ENCODE measurements around the gene SPTBN5. TPM values are rescaled to one million over a fixed set of nuclear protein-coding genes. Genes with fewer than 3 reads are reported as not detected.

The SPTBN5 gene
- total RNA-seq, 2 experiments from 2014 or later: 0.03 to 0.17 TPM

- Histone ChIP-seq H3K27ac (ENCODE audit: low read depth, low read length, poor library complexity, severe bottlenecking) (no peak overlapping the region), H3K4me3 (ENCODE audit: low read depth, low read length, poor library complexity, severe bottlenecking) (no peak overlapping the region), H3K9me2 (ENCODE audit: insufficient read depth, low read length) (no peaks in the 10 kb centered on the region), H3K4me2 (ENCODE audit: low read length) (no peak overlapping the region), H3K36me3 (ENCODE audit: insufficient read depth, low read length) (peaks cover 22% of the 10 kb centered on the region; the same call in 1 of the 2 replicates), H2AFZ (ENCODE audit: low read length) (no peak overlapping the region), H3K4me1 (ENCODE audit: insufficient read depth, low read length, poor library complexity, severe bottlenecking) (no peaks in the 10 kb centered on the region), H4K20me1 (ENCODE audit: insufficient read depth, low read length) (no peaks in the 10 kb centered on the region), H3K9me3 (ENCODE audit: low read length) (no peaks in the 10 kb centered on the region), H3K79me2 (ENCODE audit: insufficient read depth, low read depth, low read length) (no peaks in the 10 kb centered on the region)
- BruUV-seq (replicated peaks): no TSS peak
- no peak for DNase-seq (ENCODE audit: low spot score)
- ChIA-PET POLR2A (interaction anchor here (1.8 kb wide), 1 partner anchor 57 kb away, joined by 6 read pairs; the partner anchor contains the start of gene EHD4), CTCF (ENCODE audit: unreplicated experiment) (no interaction called here)
- intact Hi-C loops (cut with micrococcal nuclease; ENCODE audit: unreplicated experiment): no loop called here
- TF ChIP-seq EZH2phosphoT487 (IDR thresholded peaks at IDR 0.05; ENCODE audit: borderline replicate concordance, low read depth, low read length) (no peak), CTCF (conservative IDR thresholded peaks at IDR 0.05; ENCODE audit: low read length) (no peak)
These were observed 21.6 kb upstream of the SPTBN5 start for GRCh38 chr15:41915255-41915994.

- Histone ChIP-seq H3K9me3 (ENCODE audit: low read length) (no peaks in the 10 kb centered on the region), H3K4me2 (ENCODE audit: low read length) (no peak overlapping the region), H3K27ac (ENCODE audit: low read depth, low read length, poor library complexity, severe bottlenecking) (no peak overlapping the region), H3K4me1 (ENCODE audit: insufficient read depth, low read length, poor library complexity, severe bottlenecking) (no peaks in the 10 kb centered on the region), H2AFZ (ENCODE audit: low read length) (no peak overlapping the region), H3K9me2 (ENCODE audit: insufficient read depth, low read length) (no peaks in the 10 kb centered on the region), H4K20me1 (ENCODE audit: insufficient read depth, low read length) (no peaks in the 10 kb centered on the region), H3K4me3 (ENCODE audit: low read depth, low read length, poor library complexity, severe bottlenecking) (no peak overlapping the region), H3K36me3 (ENCODE audit: insufficient read depth, low read length) (peaks cover 27% of the 10 kb centered on the region), H3K79me2 (ENCODE audit: insufficient read depth, low read depth, low read length) (no peaks in the 10 kb centered on the region)
- TF ChIP-seq EZH2phosphoT487 (IDR thresholded peaks at IDR 0.05; ENCODE audit: borderline replicate concordance, low read depth, low read length) (no peak), CTCF (conservative IDR thresholded peaks at IDR 0.05; ENCODE audit: low read length) (no peak)
- BruUV-seq (replicated peaks): no TSS peak
- no peak for DNase-seq (ENCODE audit: low spot score)
- POLR2A ChIA-PET: interaction anchor here (0.6 kb wide), 2 partner anchors 168 to 176 kb away, joined by 3 read pairs; no protein-coding TSS in a partner anchor
- intact Hi-C loops (cut with micrococcal nuclease; ENCODE audit: unreplicated experiment): no loop called here
- CTCF ChIA-PET (ENCODE audit: unreplicated experiment): no interaction called here
These were observed 20.6 kb upstream of the SPTBN5 start for GRCh38 chr15:41914411-41914810.

- BruUV-seq (replicated peaks): no TSS peak
These were observed 19.4 kb upstream of the SPTBN5 start for GRCh38 chr15:41913256-41913655.

More at GRCh38 chr15:41913256-41913655, 19.4 kb upstream of the SPTBN5 start:
- no peaks in the 10 kb centered on the region for H3K4me1 ChIP-seq (ENCODE audit: insufficient read depth, low read length, poor library complexity, severe bottlenecking)
- H3K9me3 ChIP-seq (ENCODE audit: low read length): no peaks in the 10 kb centered on the region
- DNase-seq (ENCODE audit: low spot score): no peak
- H3K9me2 ChIP-seq (ENCODE audit: insufficient read depth, low read length): no peaks in the 10 kb centered on the region
- no peak overlapping the region for H3K4me2 ChIP-seq (ENCODE audit: low read length)
- H3K36me3 ChIP-seq (ENCODE audit: insufficient read depth, low read length): peaks cover 32% of the 10 kb centered on the region
- CTCF ChIA-PET (ENCODE audit: unreplicated experiment): no interaction called here
- no peak overlapping the region for H3K27ac ChIP-seq (ENCODE audit: low read depth, low read length, poor library complexity, severe bottlenecking)
- no peak for TF ChIP-seq CTCF (conservative IDR thresholded peaks at IDR 0.05; ENCODE audit: low read length)
- no peaks in the 10 kb centered on the region for H3K79me2 ChIP-seq (ENCODE audit: insufficient read depth, low read depth, low read length)
- POLR2A ChIA-PET: interaction anchor here (1.2 kb wide), 1 partner anchor 11 kb away, joined by 4 read pairs; no protein-coding TSS in a partner anchor
- H4K20me1 ChIP-seq (ENCODE audit: insufficient read depth, low read length): no peaks in the 10 kb centered on the region
- intact Hi-C loops (cut with micrococcal nuclease; ENCODE audit: unreplicated experiment): no loop called here
- no peak overlapping the region for H3K4me3 ChIP-seq (ENCODE audit: low read depth, low read length, poor library complexity, severe bottlenecking)
- H2AFZ ChIP-seq (ENCODE audit: low read length): no peak overlapping the region
